Astrocyte of the cerebellum (primary cell): ENCODE data around the gene GLDC.

Experiments
- DNase-seq: peaks from one replicate; pipeline ENCODE4 v3.0.0-alpha.2; 2011; ENCODE audit warnings: low read depth
- H3K4me3 ChIP-seq: 2 replicates; pipeline ENCODE4 v1.5.1; 2011; ENCODE audit warnings: mild to moderate bottlenecking, low read depth, low read length, moderate library complexity
- in situ Hi-C: cut with HindIII; loops from 2 replicates; pipeline ENCODE4 v1.10.0; 2017; ENCODE audit warnings: low sequenced_read_pairs
- TF ChIP-seq, protein P1 (sequence below): IDR thresholded peaks from 2 replicates; pipeline ENCODE4 v1.5.1; 2012; ENCODE audit warnings: low read length, low read depth, moderate library complexity, mild to moderate bottlenecking; ENCODE audit errors: missing control alignments

GLDC gene

GRCh38 chr9:6675268-6675667 is 29.7 kb upstream of the GLDC start:
- H3K4me3 ChIP-seq: no peak overlapping the region
- in situ Hi-C loops: no loop called here
- TF ChIP-seq, protein P1, sequence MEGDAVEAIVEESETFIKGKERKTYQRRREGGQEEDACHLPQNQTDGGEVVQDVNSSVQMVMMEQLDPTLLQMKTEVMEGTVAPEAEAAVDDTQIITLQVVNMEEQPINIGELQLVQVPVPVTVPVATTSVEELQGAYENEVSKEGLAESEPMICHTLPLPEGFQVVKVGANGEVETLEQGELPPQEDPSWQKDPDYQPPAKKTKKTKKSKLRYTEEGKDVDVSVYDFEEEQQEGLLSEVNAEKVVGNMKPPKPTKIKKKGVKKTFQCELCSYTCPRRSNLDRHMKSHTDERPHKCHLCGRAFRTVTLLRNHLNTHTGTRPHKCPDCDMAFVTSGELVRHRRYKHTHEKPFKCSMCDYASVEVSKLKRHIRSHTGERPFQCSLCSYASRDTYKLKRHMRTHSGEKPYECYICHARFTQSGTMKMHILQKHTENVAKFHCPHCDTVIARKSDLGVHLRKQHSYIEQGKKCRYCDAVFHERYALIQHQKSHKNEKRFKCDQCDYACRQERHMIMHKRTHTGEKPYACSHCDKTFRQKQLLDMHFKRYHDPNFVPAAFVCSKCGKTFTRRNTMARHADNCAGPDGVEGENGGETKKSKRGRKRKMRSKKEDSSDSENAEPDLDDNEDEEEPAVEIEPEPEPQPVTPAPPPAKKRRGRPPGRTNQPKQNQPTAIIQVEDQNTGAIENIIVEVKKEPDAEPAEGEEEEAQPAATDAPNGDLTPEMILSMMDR: no peak
- DNase-seq: no peak

DNA sequence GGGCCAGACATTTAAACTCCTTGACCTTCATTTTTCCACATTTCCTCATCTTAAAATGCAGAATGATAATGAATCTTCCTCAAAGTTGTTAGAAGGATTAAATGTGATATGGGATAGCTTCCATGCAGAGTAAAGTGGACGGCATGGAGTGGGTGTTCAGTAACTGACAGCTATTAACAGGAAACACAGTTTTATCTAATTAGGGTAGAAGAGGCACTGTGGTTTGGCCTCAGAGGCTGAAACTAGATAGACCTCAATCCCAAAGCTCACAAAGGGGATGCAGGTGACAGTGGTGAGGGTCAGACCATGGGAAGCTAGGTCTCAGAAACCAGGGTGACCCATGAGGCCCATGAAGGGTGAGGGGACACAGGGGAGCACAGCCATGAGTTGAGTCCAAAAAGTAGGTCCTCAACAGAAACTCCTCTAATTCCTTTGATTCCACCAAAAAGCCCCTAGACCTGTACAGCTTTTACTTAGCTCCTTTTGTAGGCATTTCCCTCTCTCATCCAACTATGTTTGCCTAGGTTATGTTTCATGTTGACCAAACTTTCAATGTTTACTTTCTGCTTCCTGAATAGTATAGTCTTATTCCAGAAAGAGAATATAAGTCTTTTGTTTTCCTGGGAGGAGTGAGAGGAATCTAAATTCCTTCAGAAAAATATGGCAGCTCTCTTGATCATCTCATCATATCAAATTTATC is 27.9 kb upstream of the GLDC start:
- H3K4me3 ChIP-seq: no peak overlapping the region
- DNase-seq: no peak
- in situ Hi-C loops: loop anchor here (25.0 kb wide), 1 partner anchor 161 kb away; no protein-coding TSS in a partner anchor
- TF ChIP-seq, protein P1: no peak

DNA sequence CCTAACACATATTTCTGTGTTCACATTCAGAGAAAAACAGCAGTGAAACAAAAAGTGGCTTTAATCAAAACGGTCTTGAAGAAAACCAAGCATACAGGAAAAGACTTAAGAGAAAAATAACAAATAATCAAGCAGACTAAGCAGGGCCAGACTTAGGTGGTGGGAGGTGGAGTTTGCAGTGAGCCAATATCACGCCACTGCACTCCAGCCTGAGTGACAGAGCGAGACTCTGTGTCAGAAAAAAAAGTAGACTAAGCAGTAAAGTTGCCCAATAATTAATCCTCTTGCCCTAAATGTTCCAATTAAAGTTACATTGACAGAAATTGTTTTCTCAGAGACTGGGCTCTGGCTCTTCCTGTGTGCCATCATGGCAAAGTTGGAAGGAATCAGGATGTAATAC is 26.6 kb upstream of the GLDC start:
- TF ChIP-seq, protein P1: no peak
- H3K4me3 ChIP-seq: no peak overlapping the region
- no peak for DNase-seq
- in situ Hi-C loops: loop anchor here (25.0 kb wide), 1 partner anchor 160 kb away; no protein-coding TSS in a partner anchor

DNA sequence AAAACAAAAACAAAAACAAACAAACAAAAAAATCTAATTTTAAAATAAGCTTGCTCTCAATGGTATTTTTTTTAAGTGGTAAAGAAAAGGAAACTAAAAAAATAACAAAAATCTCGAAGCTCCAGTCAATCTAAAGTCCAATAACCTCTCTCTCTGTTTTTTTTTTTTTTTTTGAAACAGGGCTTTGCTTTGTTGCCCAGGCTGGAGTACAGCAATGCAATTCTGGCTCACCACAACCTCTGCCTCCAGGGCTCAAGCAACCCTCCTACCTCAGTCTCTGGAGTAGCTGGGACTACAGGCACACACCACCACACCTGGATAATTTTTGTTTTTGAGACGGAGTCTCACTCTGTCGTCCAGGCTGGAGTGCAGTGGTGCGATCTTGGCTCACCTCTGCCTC is 25.9 kb upstream of the GLDC start:
- TF ChIP-seq, protein P1: no peak
- no peak for DNase-seq
- no peak overlapping the region for H3K4me3 ChIP-seq
- in situ Hi-C loops: loop anchor here (25.0 kb wide), 1 partner anchor 159 kb away; no protein-coding TSS in a partner anchor

- TF ChIP-seq, protein P1: no peak
- DNase-seq: no peak
- in situ Hi-C loops: loop anchor here (25.0 kb wide), 1 partner anchor 158 kb away; no protein-coding TSS in a partner anchor
Observed at GRCh38 chr9:6669881-6670280, 24.4 kb upstream of the GLDC start.

GRCh38 chr9:6667633-6668280 is 22.2 kb upstream of the GLDC start:
- no peak for DNase-seq

More at GRCh38 chr9:6669881-6670280, 24.4 kb upstream of the GLDC start:
- H3K4me3 ChIP-seq: no peak overlapping the region

More at GRCh38 chr9:6667633-6668280, 22.2 kb upstream of the GLDC start:
- in situ Hi-C loops: loop anchor here (25.0 kb wide), 1 partner anchor 155 kb away; no protein-coding TSS in a partner anchor
- H3K4me3 ChIP-seq: no peak overlapping the region
- TF ChIP-seq, protein P1: peak; percentile 58
